ENCODE measurements around the gene NPC1. TPM values are rescaled to one million over a fixed set of nuclear protein-coding genes. Genes with fewer than 3 reads are reported as not detected.

NPC1 gene
- total and polyA plus RNA-seq, 3 donors from 2014 or later = 36.8 to 83.2 (median 66.8) TPM

DNA sequence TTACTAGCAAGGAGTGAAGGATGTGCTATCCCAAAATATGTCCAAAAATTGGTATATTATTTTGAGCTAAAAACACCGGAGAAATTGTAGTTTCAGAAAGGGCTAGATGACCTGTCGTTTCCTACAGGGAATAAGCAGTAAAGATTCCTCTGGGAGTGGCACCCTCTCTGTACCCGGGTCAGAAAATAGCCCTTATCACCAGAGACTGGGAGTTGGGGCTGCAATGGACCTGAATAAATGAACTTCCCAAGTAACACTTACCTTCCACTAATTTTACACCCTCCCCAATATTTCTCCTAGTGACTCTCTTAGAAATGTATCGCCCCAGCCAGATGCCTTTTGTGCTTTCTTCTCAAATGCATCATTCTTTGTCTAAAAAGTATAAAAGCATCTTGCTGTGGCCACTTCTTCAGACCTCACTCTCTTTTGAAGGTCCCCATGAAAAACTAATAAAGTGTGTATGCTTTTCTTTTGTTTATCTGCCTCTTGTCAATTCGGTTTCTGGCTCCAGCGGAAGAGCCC, 83.7 kb downstream of the NPC1 start:
- H3K9me3 ChIP-seq = no peaks in the 10 kb centered on the region
- intact Hi-C loops (cut with DNase I; ENCODE audit: low total_unique reads) = loop anchor here (5.0 kb wide), 1 partner anchor 85 kb away; the partner anchor contains the start of gene NPC1
- H3K36me3 ChIP-seq (ENCODE audit: low read depth, missing control alignments) = no peaks in the 10 kb centered on the region
- H3K4me3 ChIP-seq = peak overlapping the region; percentile 94 to 95
- WGBS, 2 donors = 11 to 13% methylated on average over 6 of the region's 6 CpGs
- peaks cover 15% of the 10 kb centered on the region for H3K4me1 ChIP-seq
- H3K27ac ChIP-seq = peak overlapping the region; percentile 91 to 92
- TF ChIP-seq POLR2A (IDR thresholded peaks at IDR 0.05) = no peak
- TF ChIP-seq, protein P1, sequence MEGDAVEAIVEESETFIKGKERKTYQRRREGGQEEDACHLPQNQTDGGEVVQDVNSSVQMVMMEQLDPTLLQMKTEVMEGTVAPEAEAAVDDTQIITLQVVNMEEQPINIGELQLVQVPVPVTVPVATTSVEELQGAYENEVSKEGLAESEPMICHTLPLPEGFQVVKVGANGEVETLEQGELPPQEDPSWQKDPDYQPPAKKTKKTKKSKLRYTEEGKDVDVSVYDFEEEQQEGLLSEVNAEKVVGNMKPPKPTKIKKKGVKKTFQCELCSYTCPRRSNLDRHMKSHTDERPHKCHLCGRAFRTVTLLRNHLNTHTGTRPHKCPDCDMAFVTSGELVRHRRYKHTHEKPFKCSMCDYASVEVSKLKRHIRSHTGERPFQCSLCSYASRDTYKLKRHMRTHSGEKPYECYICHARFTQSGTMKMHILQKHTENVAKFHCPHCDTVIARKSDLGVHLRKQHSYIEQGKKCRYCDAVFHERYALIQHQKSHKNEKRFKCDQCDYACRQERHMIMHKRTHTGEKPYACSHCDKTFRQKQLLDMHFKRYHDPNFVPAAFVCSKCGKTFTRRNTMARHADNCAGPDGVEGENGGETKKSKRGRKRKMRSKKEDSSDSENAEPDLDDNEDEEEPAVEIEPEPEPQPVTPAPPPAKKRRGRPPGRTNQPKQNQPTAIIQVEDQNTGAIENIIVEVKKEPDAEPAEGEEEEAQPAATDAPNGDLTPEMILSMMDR (IDR thresholded peaks at IDR 0.05) = no peak
- DNase-seq = no peak
- H3K27me3 ChIP-seq = no peaks in the 10 kb centered on the region

DNA sequence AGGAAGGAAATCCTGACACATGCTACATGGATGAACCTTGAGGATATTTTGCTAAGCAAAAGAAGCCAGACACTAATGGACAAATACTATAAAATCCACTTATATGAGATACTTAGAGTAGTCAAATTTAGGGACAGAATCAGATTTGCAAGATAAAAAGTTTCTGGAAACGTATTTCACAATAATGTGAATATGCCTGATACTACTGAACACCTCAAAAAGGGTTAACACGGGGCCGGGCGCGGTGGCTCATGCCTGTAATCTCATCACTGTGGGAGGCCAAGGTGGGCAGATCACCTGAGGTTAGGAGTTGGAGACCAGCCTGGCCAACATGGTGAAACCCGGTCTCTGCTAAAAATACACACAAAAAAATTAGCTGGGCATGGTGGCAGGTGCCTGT, 84.7 kb downstream of the NPC1 start:
- Histone ChIP-seq H3K4me3 (no peak overlapping the region), H3K27ac (no peak overlapping the region), H3K4me1 (peaks cover 15% of the 10 kb centered on the region), H3K36me3 (ENCODE audit: low read depth, missing control alignments) (no peaks in the 10 kb centered on the region), H3K27me3 (no peaks in the 10 kb centered on the region), H3K9me3 (no peaks in the 10 kb centered on the region)
- WGBS, 2 donors = 61 to 77% methylated on average over 6 of the region's 6 CpGs
- no peak for TF ChIP-seq POLR2A (IDR thresholded peaks at IDR 0.05)
- TF ChIP-seq, protein P1 (IDR thresholded peaks at IDR 0.05) = no peak
- DNase-seq = no peak
- intact Hi-C loops (cut with DNase I; ENCODE audit: low total_unique reads) = loop anchor here (5.0 kb wide), 1 partner anchor 86 kb away; the partner anchor contains the start of gene NPC1

DNA sequence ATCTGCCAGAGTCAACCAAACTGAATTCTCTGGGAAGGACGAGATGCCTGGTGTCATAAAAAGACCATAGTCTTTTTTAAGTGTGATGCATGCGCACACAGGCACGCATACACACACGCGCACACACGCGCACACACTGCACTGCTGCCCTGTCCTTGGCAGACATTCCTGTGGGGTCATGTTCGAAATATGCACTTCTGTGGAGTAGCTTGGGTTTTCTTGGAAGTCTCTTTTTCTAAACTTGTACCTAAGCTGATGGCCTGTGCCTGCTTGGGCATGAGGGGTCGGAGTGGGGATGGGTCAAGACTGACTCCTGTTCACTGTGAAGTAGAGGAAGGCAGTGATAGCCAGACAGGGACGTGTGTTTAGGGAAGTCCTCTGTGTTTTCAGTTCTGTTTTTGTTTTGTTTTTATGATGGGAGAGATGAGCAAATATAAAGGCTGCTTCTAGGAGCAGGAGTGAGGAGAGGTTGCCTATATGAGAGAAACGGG, 87.0 kb downstream of the NPC1 start:
- intact Hi-C loops (cut with DNase I; ENCODE audit: low total_unique reads) = no loop called here
- WGBS, 2 donors = 40 to 54% methylated on average over 11 of the region's 11 CpGs
- TF ChIP-seq, protein P1 (IDR thresholded peaks at IDR 0.05) = no peak
- no peak for TF ChIP-seq POLR2A (IDR thresholded peaks at IDR 0.05)
- DNase-seq = no peak
- no peaks in the 10 kb centered on the region for H3K36me3 ChIP-seq (ENCODE audit: low read depth, missing control alignments)
- H3K4me1 ChIP-seq = peaks cover 5% of the 10 kb centered on the region
- no peak overlapping the region for H3K4me3 ChIP-seq
- H3K9me3 ChIP-seq = no peaks in the 10 kb centered on the region
- H3K27ac ChIP-seq = no peak overlapping the region
- no peaks in the 10 kb centered on the region for H3K27me3 ChIP-seq

DNA sequence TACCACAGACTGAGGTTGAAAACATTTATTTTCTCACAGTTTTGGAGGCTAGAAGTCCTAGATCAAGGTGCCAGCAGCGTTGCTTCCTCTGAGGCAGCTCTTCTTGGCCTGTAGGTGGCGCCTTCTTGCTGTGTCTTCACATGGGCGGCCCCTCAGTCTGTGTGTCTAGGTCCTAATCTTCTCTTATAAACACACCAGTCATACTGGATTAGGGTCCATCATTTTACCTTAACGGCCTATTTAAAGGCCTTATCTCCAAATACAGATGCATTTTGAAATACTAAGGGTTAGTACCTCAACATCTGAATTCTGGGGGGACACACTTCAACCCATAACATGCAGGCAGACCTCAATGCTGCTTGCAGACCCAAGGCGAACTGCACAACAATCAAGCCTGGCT, 87.4 kb downstream of the NPC1 start:
- intact Hi-C loops (cut with DNase I; ENCODE audit: low total_unique reads) = no loop called here
- H3K9me3 ChIP-seq = no peaks in the 10 kb centered on the region
- no peak for TF ChIP-seq POLR2A (IDR thresholded peaks at IDR 0.05)
- TF ChIP-seq, protein P1 (IDR thresholded peaks at IDR 0.05) = peak; percentile 30 to 83 (median 49)
- H3K27me3 ChIP-seq = no peaks in the 10 kb centered on the region
- DNase-seq = peak; percentile 89
- H3K27ac ChIP-seq = no peak overlapping the region
- no peaks in the 10 kb centered on the region for H3K36me3 ChIP-seq (ENCODE audit: low read depth, missing control alignments)
- 28 to 41% methylated on average over 5 of the region's 5 CpGs for WGBS, 2 donors
- H3K4me3 ChIP-seq = no peak overlapping the region
- peaks cover under 1% of the 10 kb centered on the region for H3K4me1 ChIP-seq

DNA sequence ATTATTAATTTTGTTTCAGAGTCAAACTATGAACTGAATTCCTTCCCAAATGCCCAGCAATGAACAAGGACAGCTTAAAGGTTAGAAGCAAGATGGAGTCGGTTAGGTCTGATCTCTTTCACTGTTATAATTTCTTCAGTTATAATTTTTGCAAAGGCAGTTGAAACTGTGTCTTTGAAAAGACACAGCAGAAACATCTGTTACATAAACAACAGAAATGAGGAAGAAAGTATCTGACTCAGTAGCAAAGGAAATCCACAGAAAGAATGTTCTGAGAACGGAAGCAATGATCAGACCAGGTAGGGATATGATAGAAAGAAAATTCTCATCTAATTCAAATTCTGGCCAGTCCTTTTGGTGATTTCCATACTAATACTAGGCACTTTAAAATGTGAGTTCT, 88.2 kb downstream of the NPC1 start:
- intact Hi-C loops (cut with DNase I; ENCODE audit: low total_unique reads) = no loop called here
- 63 to 71% methylated on average over 2 of the region's 2 CpGs for WGBS, 2 donors
- Histone ChIP-seq H3K9me3 (no peaks in the 10 kb centered on the region), H3K27ac (no peak overlapping the region), H3K36me3 (ENCODE audit: low read depth, missing control alignments) (no peaks in the 10 kb centered on the region), H3K4me3 (no peak overlapping the region), H3K27me3 (no peaks in the 10 kb centered on the region), H3K4me1 (no peaks in the 10 kb centered on the region)
- TF ChIP-seq, protein P1 (IDR thresholded peaks at IDR 0.05) = no peak
- no peak for TF ChIP-seq POLR2A (IDR thresholded peaks at IDR 0.05)
- DNase-seq = no peak
